Activated CD4-positive, alpha-beta T cell treated with anti-CD3 and anti-CD28 coated beads for 48 hours (primary cell): ENCODE measurements around the gene PDZD7.

ENCODE experiments used
- DNase-seq: peaks from one replicate; pipeline ENCODE4 v3.0.0-alpha.2; 2020

Gene PDZD7

DNA sequence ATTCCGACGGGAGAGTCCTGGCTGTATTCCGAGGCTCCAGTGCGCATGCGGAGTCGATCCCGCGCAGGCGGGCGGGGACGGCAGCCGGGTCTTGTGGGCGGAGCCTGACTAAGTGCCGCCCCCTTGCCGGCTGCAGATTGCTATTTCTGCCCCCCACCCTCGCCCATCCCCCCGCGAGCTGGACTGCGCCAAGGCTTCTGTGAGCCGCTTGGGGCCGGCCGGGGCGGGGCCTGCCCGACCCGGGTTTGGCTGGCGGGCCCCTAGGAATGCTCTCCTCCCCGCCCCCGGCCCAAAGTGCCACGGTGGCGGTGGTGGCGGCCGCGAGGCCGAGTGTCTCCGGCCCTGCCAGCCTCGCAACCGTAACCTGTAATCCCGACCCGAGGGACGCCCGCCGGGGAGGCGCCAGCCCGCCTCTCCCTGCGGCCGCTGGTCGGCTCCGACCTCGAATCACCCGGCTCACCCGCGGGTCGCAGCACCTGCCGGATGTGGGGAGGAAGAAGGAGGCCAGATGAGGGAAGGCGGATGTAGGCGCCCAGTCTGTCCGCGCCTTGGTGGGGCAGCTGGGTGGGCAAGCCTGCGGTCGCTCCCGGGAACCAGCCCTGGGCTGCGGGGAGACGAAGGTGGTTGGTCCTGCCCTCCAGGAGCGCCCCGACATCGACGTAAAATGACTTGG lies 30.2 kb upstream of the PDZD7 start:
- DNase-seq, result peak; percentile 93

DNA sequence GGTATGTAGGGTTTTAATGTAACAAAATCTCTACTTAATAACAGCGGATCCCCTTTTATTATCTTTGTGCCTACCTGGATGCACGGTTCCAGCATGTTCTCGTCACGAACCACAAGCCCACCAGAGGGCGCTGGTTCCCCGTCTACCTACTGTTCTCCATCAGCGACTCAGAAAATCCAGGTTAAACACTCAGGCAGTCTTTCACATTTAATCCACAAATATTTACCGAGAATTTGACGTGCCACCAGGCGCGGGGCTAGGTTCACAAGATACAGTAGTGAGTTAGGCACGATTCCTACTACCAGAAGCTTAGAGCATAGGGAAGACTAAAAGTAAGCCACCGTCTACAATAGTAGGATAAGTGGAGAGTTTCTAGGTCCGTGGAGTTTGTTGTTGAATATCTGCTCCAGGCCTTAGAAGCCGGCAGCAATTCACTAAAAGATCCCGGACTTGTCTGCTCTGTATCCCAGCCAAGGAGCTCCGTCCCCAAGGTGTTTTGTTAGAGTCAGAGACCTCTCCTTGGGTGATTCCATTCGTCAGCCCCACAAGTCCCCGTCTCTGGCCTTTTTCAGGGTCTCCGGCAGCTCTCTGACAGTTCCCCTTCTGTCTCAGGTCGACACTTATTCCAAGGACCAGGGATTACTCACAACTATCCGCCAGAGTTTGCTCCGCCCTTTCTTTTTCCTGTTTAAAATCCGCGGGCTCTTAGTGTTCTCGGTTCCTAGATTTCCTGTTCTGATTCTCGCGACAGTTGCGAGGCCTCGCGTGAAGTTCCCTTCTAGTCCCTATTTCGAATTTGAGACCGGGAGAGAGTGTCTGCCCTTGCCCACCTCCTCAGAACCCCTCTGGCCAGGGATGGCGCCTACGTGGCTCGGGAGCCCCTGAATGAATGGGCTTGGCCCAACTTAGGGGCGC lies 29.4 kb upstream of the PDZD7 start:
- DNase-seq, result peak; percentile 95

DNA sequence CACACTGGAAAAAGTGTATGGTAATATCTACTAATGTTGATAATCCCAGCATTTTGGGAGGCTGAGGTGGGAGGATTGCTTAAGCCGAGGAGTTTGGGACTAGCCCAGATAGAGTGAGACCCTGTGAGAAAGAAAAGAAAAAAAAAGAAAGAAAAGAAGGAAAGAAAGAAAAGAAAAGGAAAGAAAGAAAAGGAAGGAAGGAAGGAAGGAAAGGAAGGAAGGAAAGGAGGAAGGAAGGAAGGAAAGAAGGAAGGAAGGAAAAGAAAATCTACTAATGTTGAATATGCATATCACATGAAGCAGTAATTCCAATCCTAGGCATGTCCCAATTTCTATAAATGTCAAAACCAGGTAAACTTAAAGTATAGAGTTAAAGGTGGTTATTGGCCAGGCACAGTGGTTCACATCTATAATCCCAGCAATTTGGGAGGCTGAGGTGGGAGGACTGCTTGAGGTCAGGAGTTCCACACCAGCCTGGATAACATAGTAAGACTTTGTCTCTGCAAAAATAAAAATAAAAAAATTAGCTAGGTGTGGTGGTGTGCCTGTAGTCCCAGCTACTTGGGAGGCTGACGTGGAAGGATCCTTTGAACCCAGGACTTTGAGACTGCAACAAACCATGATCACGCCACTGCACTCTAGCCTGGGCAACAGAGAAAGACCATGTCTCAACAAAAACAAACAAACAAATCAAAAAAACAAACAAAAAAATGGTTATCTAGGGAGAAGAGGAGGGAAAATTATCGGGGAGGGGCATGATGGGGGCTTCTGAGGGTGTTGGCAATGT lies 25.6 kb upstream of the PDZD7 start:
- no peak for DNase-seq

DNA sequence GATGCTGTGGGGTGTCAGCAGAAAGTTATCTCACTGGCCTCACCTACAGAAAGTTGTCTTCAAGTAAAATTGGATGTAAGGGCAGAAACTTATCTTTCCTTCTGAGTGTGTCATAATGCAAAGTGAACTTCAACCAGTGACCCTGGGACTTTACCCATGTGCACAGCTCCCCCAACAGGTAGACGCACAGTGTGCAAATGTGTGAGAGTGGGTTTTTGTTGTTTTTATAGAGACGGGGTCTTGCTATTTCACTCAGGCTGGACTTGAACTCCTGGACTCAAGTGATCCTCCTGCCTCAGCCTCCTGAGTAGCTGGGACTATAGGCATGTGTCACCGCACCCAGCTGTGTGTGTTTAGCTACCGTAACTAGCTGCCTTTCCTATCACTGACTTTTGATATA lies 24.5 kb upstream of the PDZD7 start:
- no peak for DNase-seq

DNA sequence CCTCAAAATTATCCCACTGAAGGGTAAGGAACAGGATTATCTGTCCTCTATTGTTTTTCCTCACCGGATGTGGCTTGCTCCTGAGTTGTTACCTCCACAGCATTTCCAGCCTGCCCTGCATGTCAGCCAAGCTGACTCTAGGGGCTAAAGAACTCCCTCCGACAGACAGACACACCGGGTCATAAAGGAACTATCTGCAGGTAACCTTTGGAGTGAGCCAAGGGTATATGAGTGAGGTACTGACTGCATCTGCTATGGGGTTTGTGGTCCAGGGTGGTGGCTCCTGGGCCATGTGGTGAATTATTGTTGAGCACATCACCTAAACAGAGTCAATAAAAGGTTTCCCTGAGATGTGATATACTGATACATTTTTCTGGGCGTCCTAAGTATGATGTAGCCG lies 23.9 kb upstream of the PDZD7 start:
- DNase-seq, result no peak

- DNase-seq, result no peak
These were observed 23.4 kb upstream of the PDZD7 start for GRCh38 chr10:101054351-101054750.

- no peak for DNase-seq
These were observed 22.6 kb upstream of the PDZD7 start for GRCh38 chr10:101053516-101053915.

DNA sequence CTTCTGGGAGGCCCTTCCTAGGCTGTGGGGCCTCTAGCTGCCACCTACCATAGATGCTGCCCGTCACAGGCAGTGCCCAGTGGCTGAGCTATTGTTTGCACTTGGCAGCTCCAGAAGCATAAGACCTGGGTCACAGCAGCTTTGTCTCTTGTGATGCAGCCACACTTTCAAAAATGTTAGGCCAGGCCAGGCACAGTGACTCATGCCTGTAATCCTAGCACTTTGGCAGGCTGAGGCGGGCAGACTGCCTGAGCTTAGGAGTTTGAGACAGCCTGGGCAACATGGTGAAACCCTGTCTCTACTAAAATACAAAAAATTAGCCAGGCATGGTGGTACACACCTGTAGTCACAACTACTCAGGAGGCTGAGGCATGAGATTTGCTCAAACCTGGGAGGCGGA lies 21.4 kb upstream of the PDZD7 start:
- DNase-seq, result no peak

- DNase-seq, result peak; percentile 84
These were observed 19.5 kb upstream of the PDZD7 start for GRCh38 chr10:101050208-101051069.

- no peak for DNase-seq
These were observed 17.3 kb upstream of the PDZD7 start for GRCh38 chr10:101047961-101048892.

DNA sequence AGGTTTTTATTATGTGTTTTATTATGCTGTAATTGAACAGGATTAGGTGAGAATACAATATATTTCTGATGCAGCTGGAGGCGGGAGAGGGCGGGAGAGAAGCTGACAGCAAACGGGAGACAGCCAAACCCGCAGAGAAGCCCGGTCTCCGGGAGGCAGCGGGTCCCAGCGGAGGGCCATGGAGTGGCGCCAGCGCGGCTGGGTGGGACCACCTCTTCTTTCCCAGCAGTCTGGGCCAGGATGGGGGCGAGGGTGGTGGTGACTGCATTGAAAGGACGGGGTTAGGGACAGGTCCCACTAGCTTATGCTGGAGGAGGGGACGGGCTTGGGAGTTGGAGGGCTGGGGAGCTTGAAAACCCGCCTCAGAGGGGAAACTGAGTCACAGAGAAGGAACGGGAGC lies 16.3 kb upstream of the PDZD7 start:
- DNase-seq, result no peak

GRCh38 chr10:101046332-101047238 lies 15.7 kb upstream of the PDZD7 start:
- DNase-seq, result no peak

GRCh38 chr10:101044117-101044516 lies 13.2 kb upstream of the PDZD7 start:
- DNase-seq, result no peak

DNA sequence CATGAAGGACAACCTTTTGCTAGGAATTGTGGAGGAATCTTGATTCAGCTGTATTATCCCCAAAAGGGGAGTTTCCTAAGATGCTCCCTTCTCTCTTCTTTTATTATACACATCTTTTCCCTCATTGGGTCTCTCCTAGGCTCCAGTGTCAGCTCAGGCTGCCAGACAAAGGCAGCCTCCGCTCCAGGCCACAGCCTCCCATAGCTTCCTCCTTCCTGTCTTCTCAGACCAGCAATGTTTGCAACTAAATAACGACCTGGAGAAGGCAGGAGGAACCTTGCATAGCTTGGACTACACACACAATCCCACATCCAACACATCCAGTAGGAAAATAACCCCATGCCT lies 12.4 kb upstream of the PDZD7 start:
- no peak for DNase-seq

DNA sequence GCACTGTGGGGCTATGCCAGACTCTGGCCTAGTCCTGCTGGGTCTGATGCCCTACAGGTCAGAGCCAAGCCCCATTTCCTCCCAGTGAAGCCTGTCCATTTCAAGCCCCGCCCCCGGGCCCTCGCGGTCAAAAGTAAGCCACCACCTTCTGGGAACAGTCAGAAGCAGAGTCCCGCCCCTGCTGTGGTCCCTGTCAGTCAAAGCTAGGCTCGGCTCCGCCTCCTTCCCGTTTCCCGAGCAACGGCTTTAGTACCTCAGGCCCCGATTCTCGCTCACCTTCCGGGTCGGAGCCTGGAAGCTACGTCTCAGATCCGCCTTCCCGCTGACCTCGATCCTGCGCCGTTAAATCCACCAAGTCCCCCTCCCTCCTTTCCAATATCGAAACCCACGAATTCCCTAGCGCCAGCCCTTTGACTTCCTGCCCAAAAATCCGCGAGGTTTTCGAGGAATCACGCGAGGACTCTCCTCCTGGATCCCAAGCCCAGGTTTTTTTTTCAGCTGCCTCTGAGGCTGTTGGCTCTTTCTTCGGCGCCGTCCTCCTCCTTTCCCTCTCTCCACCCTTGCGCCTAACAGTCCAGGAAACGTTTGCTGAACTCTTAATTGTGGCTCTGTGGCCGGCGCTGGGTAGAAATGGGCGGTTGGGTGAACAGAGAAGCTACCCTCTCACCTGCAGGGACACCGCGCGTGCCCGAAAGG lies 11.9 kb upstream of the PDZD7 start:
- peak; percentile 95 for DNase-seq

GRCh38 chr10:101042118-101042517 lies 11.2 kb upstream of the PDZD7 start:
- DNase-seq, result no peak

DNA sequence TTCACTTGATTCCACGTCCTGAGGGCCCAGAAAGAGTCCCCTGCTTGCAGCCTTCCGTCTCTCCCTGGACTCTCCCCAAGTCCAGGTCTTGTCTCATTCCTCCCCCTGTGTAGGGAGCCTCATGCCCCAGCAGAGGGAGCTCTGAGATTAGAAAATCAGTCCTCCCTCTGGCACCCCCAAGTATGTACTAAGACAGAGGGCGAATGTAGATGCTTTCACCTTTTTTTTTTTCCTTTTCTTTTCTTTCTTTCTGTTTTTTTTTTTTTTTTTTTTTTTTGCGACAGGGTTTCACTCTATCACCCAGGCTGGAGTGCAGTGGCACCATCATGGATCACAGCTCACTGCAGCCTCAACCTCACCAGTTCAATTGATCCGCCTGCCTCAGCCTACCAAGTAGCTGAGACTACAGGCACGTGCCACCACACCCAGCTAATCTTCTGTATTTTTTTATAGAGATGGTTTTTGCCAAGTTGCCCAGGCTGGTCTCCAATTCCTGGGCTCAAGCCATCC lies 10.4 kb upstream of the PDZD7 start:
- peak; percentile 79 for DNase-seq

GRCh38 chr10:101040851-101041250 lies 9.9 kb upstream of the PDZD7 start:
- no peak for DNase-seq

GRCh38 chr10:101040061-101040460 lies 9.1 kb upstream of the PDZD7 start:
- no peak for DNase-seq

DNA sequence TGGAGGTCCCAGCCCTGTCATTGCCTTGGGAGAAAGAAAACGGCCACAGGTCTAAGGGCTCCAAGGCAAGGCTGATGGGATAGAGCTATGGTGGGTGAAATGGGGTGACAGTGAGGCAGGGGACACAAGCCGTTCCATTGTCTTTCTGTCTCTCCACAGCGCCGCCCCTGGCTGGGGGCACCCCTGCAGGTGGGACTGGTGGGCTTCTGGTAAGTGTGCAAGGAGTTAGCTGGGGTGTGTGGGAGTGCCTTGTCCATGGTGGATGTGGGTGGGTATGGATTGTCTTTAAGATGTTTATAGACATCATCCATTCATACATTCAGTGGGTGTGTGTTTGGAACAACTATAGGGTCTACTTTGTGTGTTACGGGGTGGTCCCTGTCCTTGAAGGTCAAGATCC lies 7.6 kb upstream of the PDZD7 start:
- no peak for DNase-seq
